Gastrocnemius medialis (tissue), 4 donors: Measurements from ENCODE around the gene ARL6IP1. TPM values are rescaled to one million over a fixed set of nuclear protein-coding genes. Genes with fewer than 3 reads are reported as not detected.

Experiments used
- ATAC-seq, 2 donors: fragments of 150-250 bp; one replicate each; pipeline ENCODE4 v1.9.1; 2016
- DNase-seq, 2 donors: peaks; one replicate each; pipeline ENCODE4 v3.0.0-alpha.2; 2019
- H3K27ac ChIP-seq, 4 donors: fragments of 200-600 bp; sonication (generic); 1 replicate in 1 of 4; 2 replicates in 3 of 4; pipeline ENCODE4 v1.5.1; 2016 to 2018; ENCODE audit warnings: mild to moderate bottlenecking in 2 of 4, moderate library complexity in 1 of 4
- H3K27me3 ChIP-seq, 3 donors: fragments of 200-600 bp; sonication (generic) in 2 of 3; 1 replicate in 1 of 3; 2 replicates in 2 of 3; pipeline versions ENCODE4 v1.5.1 to v1.6.0; 2016 to 2019; ENCODE audit warnings: mild to moderate bottlenecking in 1 of 3, moderate library complexity in 1 of 3
- H3K36me3 ChIP-seq, 2 donors: fragments of 200-600 bp; sonication (generic) in 1 of 2; one replicate each; pipeline ENCODE4 v1.5.1; 2017 to 2018
- H3K4me1 ChIP-seq, 2 donors: fragments of 200-600 bp; sonication (generic) in 1 of 2; one replicate each; pipeline ENCODE4 v1.5.1; 2016 to 2017; ENCODE audit warnings: mild to moderate bottlenecking in 2 of 2
- H3K4me3 ChIP-seq, 4 donors: fragments of 200-600 bp; sonication (generic) in 3 of 4; 1 replicate in 1 of 4; 2 replicates in 3 of 4; pipeline ENCODE4 v1.5.1; 2016 to 2019; ENCODE audit warnings: mild to moderate bottlenecking in 2 of 4
- H3K9me3 ChIP-seq, 3 donors: fragments of 200-600 bp; sonication (generic) in 2 of 3; 1 replicate in 1 of 3; 2 replicates in 2 of 3; pipeline ENCODE4 v1.5.1; 2016 to 2019
- POLR2A ChIP-seq, 2 donors: fragments of 450-650 bp; IDR thresholded peaks; one replicate each; pipeline ENCODE4 v1.6.1; 2017; ENCODE audit warnings: antibody characterized with exemption in 2 of 2, mild to moderate bottlenecking in 2 of 2, moderate library complexity in 2 of 2
- in situ Hi-C, 4 donors: fragments of 200-750 bp; cut with MboI; loops; one replicate each; pipeline versions ENCODE4 v1.15.0 to v1.8.0; 2017; ENCODE audit warnings: low sequenced_read_pairs in 4 of 4
- intact Hi-C: fragments of 100-400 bp; cut with DNase I; formaldehyde crosslinking; loops from one replicate; pipeline ENCODE4 v1.15.1; 2023; ENCODE audit warnings: low total_unique reads
- total RNA-seq, 4 donors: library from RNA; depleted of rRNA; stranded (reverse); fragments of >200 nt; gene quantifications; one replicate each; pipeline versions ENCODE4 v1.1.0 to v1.2.3, GENCODE V29; 2016
- TF ChIP-seq, protein P1 (sequence below), 5 experiments: fragments of 450-650 bp in 3 of 5; fragments of 200-600 bp in 2 of 5; sonication (generic) in 2 of 5; IDR thresholded peaks in 4 of 5; conservative IDR thresholded peaks in 1 of 5; 1 replicate in 4 of 5; 2 replicates in 1 of 5; pipeline ENCODE4 v1.5.1; 2016 to 2019; ENCODE audit warnings: antibody characterized with exemption in 5 of 5, mild to moderate bottlenecking in 3 of 5, moderate library complexity in 3 of 5

The ARL6IP1 gene
- total RNA-seq, 4 donors from 2014 or later, result 25.2 to 40.5 (median 37.5) TPM

DNA sequence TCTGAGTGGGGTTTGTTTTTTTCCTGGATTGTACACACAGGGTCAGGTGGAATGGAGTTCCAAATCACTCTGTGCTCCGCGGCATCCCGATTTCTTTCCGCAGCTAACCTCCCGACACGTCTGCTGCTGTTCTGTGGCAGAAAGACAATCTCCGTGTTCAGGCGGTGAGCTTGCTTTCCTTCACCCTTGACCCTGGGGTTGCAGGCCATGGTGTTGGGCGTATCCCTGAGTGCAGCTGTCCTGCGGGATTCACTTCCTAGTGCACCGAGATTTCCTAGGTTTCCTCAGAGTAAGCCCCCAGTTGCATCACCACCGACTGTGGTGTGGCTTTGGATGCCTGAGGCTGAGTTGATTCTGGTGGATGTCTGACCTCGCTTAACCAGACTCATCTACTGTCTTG is 7.8 kb upstream of the ARL6IP1 start:
- Histone ChIP-seq H3K27ac (peak overlapping the region in 1 of 4 donors; percentile 22), H3K4me1 (peaks cover 23 to 31% of the 10 kb centered on the region in 2 donors), H3K4me3 (no peak overlapping the region), H3K9me3 (no peaks in the 10 kb centered on the region), H3K27me3 (no peaks in the 10 kb centered on the region), H3K36me3 (peaks cover 2 to 73% of the 10 kb centered on the region in 2 donors)
- intact Hi-C loops, result loop anchor here (10.0 kb wide), 1 partner anchor 1076 kb away; the partner anchor contains the start of gene GPRC5B
- ATAC-seq (no peak), DNase-seq (no peak)
- TF ChIP-seq POLR2A (IDR thresholded peaks at IDR 0.05), result no peak
- TF ChIP-seq, protein P1, sequence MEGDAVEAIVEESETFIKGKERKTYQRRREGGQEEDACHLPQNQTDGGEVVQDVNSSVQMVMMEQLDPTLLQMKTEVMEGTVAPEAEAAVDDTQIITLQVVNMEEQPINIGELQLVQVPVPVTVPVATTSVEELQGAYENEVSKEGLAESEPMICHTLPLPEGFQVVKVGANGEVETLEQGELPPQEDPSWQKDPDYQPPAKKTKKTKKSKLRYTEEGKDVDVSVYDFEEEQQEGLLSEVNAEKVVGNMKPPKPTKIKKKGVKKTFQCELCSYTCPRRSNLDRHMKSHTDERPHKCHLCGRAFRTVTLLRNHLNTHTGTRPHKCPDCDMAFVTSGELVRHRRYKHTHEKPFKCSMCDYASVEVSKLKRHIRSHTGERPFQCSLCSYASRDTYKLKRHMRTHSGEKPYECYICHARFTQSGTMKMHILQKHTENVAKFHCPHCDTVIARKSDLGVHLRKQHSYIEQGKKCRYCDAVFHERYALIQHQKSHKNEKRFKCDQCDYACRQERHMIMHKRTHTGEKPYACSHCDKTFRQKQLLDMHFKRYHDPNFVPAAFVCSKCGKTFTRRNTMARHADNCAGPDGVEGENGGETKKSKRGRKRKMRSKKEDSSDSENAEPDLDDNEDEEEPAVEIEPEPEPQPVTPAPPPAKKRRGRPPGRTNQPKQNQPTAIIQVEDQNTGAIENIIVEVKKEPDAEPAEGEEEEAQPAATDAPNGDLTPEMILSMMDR (IDR thresholded peaks at IDR 0.05 in 4 of 5, conservative IDR thresholded peaks at IDR 0.05 in 1 of 5), result no peak
- in situ Hi-C loops, result no loop called here

DNA sequence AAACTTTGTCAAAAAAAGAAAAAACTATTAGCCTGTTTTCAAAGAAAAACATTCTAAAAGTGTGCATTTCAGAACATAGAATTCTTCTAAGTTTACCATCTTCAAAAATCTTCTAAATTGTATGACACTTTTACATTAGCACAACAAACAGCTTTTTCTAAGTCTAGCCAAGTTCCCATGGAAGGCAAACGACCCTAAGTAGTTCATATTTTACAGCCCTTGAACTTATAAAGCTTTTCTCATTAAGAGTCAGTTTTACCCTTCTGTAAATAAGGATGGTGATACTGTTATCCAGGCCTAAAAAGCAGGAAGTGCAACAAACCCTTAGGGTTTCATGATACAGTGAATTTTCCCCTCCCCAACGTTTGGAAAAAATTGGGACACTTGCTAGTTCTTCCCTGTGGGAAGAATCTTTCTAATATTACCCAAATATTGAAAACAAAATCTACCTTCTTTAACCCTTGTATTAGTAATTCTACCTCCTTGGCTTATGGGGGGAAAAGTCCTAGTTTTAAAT is 4.0 kb upstream of the ARL6IP1 start:
- Histone ChIP-seq H3K36me3 (peaks cover 2 to 39% of the 10 kb centered on the region in 2 donors), H3K27me3 (no peaks in the 10 kb centered on the region), H3K4me3 (no peak overlapping the region), H3K9me3 (no peaks in the 10 kb centered on the region), H3K4me1 (peaks cover 29 to 37% of the 10 kb centered on the region in 2 donors), H3K27ac (peak overlapping the region; percentile 90 to 96 (median 94))
- ATAC-seq, result no peak
- in situ Hi-C loops (no loop called here), intact Hi-C loops (loop anchor here (10.0 kb wide), 1 partner anchor 1079 kb away; the partner anchor contains the start of gene GPRC5B)
- DNase-seq, result no peak
- TF ChIP-seq, protein P1 (IDR thresholded peaks at IDR 0.05 in 4 of 5, conservative IDR thresholded peaks at IDR 0.05 in 1 of 5), result no peak
- no peak for TF ChIP-seq POLR2A (IDR thresholded peaks at IDR 0.05)

DNA sequence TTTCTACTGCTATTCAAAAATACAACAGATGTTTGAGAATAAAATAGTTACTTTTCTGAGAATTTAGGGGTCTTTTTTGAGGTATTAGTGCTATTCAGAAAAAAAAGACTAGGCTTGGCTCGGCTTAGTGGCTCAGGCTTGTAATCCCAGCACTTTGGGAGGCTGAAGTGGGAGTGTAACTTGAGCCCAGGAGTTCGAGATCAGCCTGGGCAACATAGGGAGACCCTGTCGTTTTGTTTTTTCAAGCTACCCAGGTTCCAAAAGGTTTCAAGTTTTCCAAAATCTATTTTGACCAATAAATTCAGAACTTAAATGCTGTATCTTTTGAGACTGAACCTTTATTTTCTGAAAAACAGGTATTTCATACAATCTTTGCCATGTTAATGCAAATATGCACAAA is 3.2 kb upstream of the ARL6IP1 start:
- in situ Hi-C loops, result no loop called here
- no peaks in the 10 kb centered on the region for H3K27me3 ChIP-seq
- no peaks in the 10 kb centered on the region for H3K9me3 ChIP-seq
- no peak for TF ChIP-seq POLR2A (IDR thresholded peaks at IDR 0.05)
- TF ChIP-seq, protein P1 (IDR thresholded peaks at IDR 0.05 in 4 of 5, conservative IDR thresholded peaks at IDR 0.05 in 1 of 5), result no peak
- H3K4me1 ChIP-seq, result peaks cover 37 to 44% of the 10 kb centered on the region in 2 donors
- ATAC-seq, result no peak
- H3K27ac ChIP-seq, result peak overlapping the region; percentile 90 to 96 (median 94)
- peaks cover 2 to 32% of the 10 kb centered on the region in 2 donors for H3K36me3 ChIP-seq
- H3K4me3 ChIP-seq, result no peak overlapping the region
- intact Hi-C loops, result loop anchor here (5.0 to 10.0 kb wide), 3 partner anchors 123 to 1080 kb away; partner anchors contain the start of genes CCP110, GDE1, GPRC5B and SMG1
- DNase-seq, result no peak

GRCh38 chr16:18803569-18804462 is 2.5 kb upstream of the ARL6IP1 start:
- ATAC-seq (no peak), DNase-seq (no peak)
- intact Hi-C loops, result loop anchor here (5.0 to 10.0 kb wide), 3 partner anchors 123 to 1081 kb away; partner anchors contain the start of genes CCP110, GDE1, GPRC5B and SMG1
- Histone ChIP-seq H3K27me3 (no peaks in the 10 kb centered on the region), H3K4me1 (peaks cover 44 to 52% of the 10 kb centered on the region in 2 donors), H3K36me3 (peaks cover 2 to 24% of the 10 kb centered on the region in 2 donors), H3K9me3 (no peaks in the 10 kb centered on the region), H3K27ac (peak overlapping the region; percentile 90 to 96 (median 94)), H3K4me3 (no peak overlapping the region)
- in situ Hi-C loops, result no loop called here
- TF ChIP-seq, protein P1 (IDR thresholded peaks at IDR 0.05 in 4 of 5, conservative IDR thresholded peaks at IDR 0.05 in 1 of 5), result no peak
- no peak for TF ChIP-seq POLR2A (IDR thresholded peaks at IDR 0.05)
